ENCODE data around the gene DTX4. TPM values are rescaled to one million over a fixed set of nuclear protein-coding genes. Genes with fewer than 3 reads are reported as not detected.
A peak's percentile ranks its signal among the peaks of the same experiment; 100 is the strongest.

The DTX4 gene
- total RNA-seq, 6 experiments from 2014 or later: 10.8 to 49.1 (median 22.6) TPM

GRCh38 chr11:59205648-59206047 is 33.7 kb downstream of the DTX4 start:
- no peaks in the 10 kb centered on the region for H3K9me3 ChIP-seq
- no peak for DNase-seq
- H3K36me3 ChIP-seq: peaks cover 0 to 35% (median 18%) of the 10 kb centered on the region in 4 donors
- TF ChIP-seq CTCF (IDR thresholded peaks at IDR 0.05) (no peak), POLR2A (IDR thresholded peaks at IDR 0.05) (no peak)
- ATAC-seq: peak in 1 of 4 donors; percentile 2
- WGBS (ENCODE audit: insufficient coverage, low coverage, low lambda C conversion rate, missing lambda C conversion rate): 44% methylated on average over 6 of the region's 7 CpGs
- H3K4me3 ChIP-seq: no peak overlapping the region
- H3K4me1 ChIP-seq: peaks cover 0 to 8% (median 0%) of the 10 kb centered on the region in 4 donors
- intact Hi-C loops (cut with DNase I): loop anchor here in 1 of 2 donors (5.0 kb wide), 1 partner anchor 33 kb away; the partner anchor contains the start of gene DTX4
- no peaks in the 10 kb centered on the region for H3K27me3 ChIP-seq
- no peak overlapping the region for H3K27ac ChIP-seq

GRCh38 chr11:59206635-59207034 is 34.7 kb downstream of the DTX4 start:
- Histone ChIP-seq H3K9me3 (no peaks in the 10 kb centered on the region), H3K27ac (no peak overlapping the region), H3K36me3 (peaks cover 0 to 35% (median 17%) of the 10 kb centered on the region in 4 donors), H3K4me3 (no peak overlapping the region), H3K27me3 (no peaks in the 10 kb centered on the region), H3K4me1 (peaks cover 0 to 8% (median 0%) of the 10 kb centered on the region in 4 donors)
- DNase-seq (peak in 1 of 3 donors; percentile 65), ATAC-seq (peak; percentile 45 to 85 (median 79))
- 47% methylated on average over 4 of the region's 4 CpGs for WGBS (ENCODE audit: insufficient coverage, low coverage, low lambda C conversion rate, missing lambda C conversion rate)
- TF ChIP-seq POLR2A (IDR thresholded peaks at IDR 0.05): no peak
- peak; percentile 58 to 68 (median 64) for TF ChIP-seq CTCF (IDR thresholded peaks at IDR 0.05)
- intact Hi-C loops (cut with DNase I): loop anchor here in 1 of 2 donors (5.0 kb wide), 1 partner anchor 34 kb away; the partner anchor contains the start of gene DTX4

- no peak overlapping the region for H3K4me3 ChIP-seq
- peak in 1 of 3 donors; percentile 46 for DNase-seq
- ATAC-seq: peak; percentile 70 to 77 (median 72)
- no peaks in the 10 kb centered on the region for H3K9me3 ChIP-seq
- H3K36me3 ChIP-seq: peaks cover 0 to 24% (median 11%) of the 10 kb centered on the region in 4 donors
- WGBS (ENCODE audit: insufficient coverage, low coverage, low lambda C conversion rate, missing lambda C conversion rate): 3% methylated on average over 5 of the region's 5 CpGs
- no peaks in the 10 kb centered on the region for H3K27me3 ChIP-seq
- peaks cover 0 to 8% (median 0%) of the 10 kb centered on the region in 4 donors for H3K4me1 ChIP-seq
- TF ChIP-seq POLR2A (IDR thresholded peaks at IDR 0.05): no peak
- TF ChIP-seq CTCF (IDR thresholded peaks at IDR 0.05): peak; percentile 70 to 87 (median 75)
- H3K27ac ChIP-seq: peak overlapping the region in 1 of 3 donors; percentile 39
- intact Hi-C loops (cut with DNase I): loop anchor here in 1 of 2 donors (5.0 kb wide), 1 partner anchor 36 kb away; the partner anchor contains the start of gene DTX4
Observed at GRCh38 chr11:59207988-59208451, 36.1 kb downstream of the DTX4 start.

GRCh38 chr11:59208956-59209355 is 37.0 kb downstream of the DTX4 start:
- DNase-seq (no peak), ATAC-seq (no peak)
- peaks cover 0 to 18% (median 8%) of the 10 kb centered on the region in 4 donors for H3K36me3 ChIP-seq
- WGBS (ENCODE audit: insufficient coverage, low coverage, low lambda C conversion rate, missing lambda C conversion rate): 52% methylated on average over 2 of the region's 2 CpGs
- H3K4me3 ChIP-seq: peak overlapping the region in 1 of 3 donors; percentile 1
- H3K4me1 ChIP-seq: peaks cover 0 to 8% (median 0%) of the 10 kb centered on the region in 4 donors
- no peak overlapping the region for H3K27ac ChIP-seq
- H3K9me3 ChIP-seq: no peaks in the 10 kb centered on the region
- intact Hi-C loops (cut with DNase I): loop anchor here in 1 of 2 donors (5.0 kb wide), 1 partner anchor 37 kb away; the partner anchor contains the start of gene DTX4
- no peaks in the 10 kb centered on the region for H3K27me3 ChIP-seq
- no peak for TF ChIP-seq POLR2A (IDR thresholded peaks at IDR 0.05)
- TF ChIP-seq CTCF (IDR thresholded peaks at IDR 0.05): no peak

Measured in right lobe of liver (tissue), 6 donors.